Adrenal gland (tissue), 5 donors: ENCODE results near the gene PAX5.

Experiments used
- POLR2A ChIP-seq, 2 donors: fragments of 450-650 bp; IDR thresholded peaks; one replicate each; pipeline ENCODE4 v1.6.1; 2017; ENCODE audit warnings: antibody characterized with exemption in 2 of 2, mild to moderate bottlenecking in 2 of 2, moderate library complexity in 1 of 2
- TF ChIP-seq, protein P1 (sequence below), 6 experiments: fragments of 450-650 bp in 4 of 6; fragments of 200-600 bp in 2 of 6; sonication (generic) in 1 of 6; IDR thresholded peaks; 1 replicate in 5 of 6; 2 replicates in 1 of 6; pipeline versions ENCODE4 v1.5.1 to v1.8.0; 2016 to 2021; ENCODE audit warnings: antibody characterized with exemption in 6 of 6, mild to moderate bottlenecking in 2 of 6, moderate library complexity in 1 of 6
- donor health status: DM: no; HTN: no; CAD: no.

DNA sequence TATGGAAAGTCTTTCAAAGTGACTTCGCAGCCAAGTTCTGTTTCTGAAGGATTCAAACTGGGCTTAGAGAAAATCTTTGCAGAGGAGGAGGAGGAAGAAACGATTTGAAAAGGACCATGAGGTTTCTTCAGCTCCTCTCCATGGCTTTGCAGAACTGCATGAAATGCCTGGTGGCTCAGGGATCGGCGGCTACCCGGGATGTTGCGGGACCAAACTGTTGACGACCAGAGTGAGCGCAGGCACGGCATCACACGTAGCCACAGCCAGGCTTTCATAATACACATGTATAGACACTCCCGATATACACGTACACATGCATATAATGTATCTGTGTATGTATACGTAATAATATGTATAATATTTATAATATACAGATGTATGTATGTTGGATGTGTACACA lies 180.0 kb downstream of the PAX5 start:
- TF ChIP-seq, protein P1, sequence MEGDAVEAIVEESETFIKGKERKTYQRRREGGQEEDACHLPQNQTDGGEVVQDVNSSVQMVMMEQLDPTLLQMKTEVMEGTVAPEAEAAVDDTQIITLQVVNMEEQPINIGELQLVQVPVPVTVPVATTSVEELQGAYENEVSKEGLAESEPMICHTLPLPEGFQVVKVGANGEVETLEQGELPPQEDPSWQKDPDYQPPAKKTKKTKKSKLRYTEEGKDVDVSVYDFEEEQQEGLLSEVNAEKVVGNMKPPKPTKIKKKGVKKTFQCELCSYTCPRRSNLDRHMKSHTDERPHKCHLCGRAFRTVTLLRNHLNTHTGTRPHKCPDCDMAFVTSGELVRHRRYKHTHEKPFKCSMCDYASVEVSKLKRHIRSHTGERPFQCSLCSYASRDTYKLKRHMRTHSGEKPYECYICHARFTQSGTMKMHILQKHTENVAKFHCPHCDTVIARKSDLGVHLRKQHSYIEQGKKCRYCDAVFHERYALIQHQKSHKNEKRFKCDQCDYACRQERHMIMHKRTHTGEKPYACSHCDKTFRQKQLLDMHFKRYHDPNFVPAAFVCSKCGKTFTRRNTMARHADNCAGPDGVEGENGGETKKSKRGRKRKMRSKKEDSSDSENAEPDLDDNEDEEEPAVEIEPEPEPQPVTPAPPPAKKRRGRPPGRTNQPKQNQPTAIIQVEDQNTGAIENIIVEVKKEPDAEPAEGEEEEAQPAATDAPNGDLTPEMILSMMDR (IDR thresholded peaks at IDR 0.05), result no peak
- no peak for TF ChIP-seq POLR2A (IDR thresholded peaks at IDR 0.05)
